HepG2 (cell line): Measurements from ENCODE around the gene TMC8. TPM values are rescaled to one million over a fixed set of nuclear protein-coding genes. Genes with fewer than 3 reads are reported as not detected.

Experiments
- ADNP ChIP-seq: sonication (generic); formaldehyde crosslinking; IDR thresholded peaks from 2 replicates; pipeline ENCODE4 v1.4.0; 2020; ENCODE audit warnings: missing genetic modification reagents
- ARNT ChIP-seq: fragments of 450-650 bp; IDR thresholded peaks from 2 replicates; pipeline ENCODE4 v1.6.1; 2017
- FOXA3 ChIP-seq: IDR thresholded peaks from 2 replicates; pipeline ENCODE4 v1.6.1; 2016; ENCODE audit warnings: missing genetic modification reagents, missing compliant biosample characterization
- HCFC1 ChIP-seq: fragments of 150-350 bp; IDR thresholded peaks from 2 replicates; pipeline ENCODE4 v1.6.1; 2014; ENCODE audit warnings: low read depth, low read length
- HDAC1 ChIP-seq: sonication (generic); formaldehyde crosslinking; IDR thresholded peaks from 2 replicates; pipeline ENCODE4 v1.5.1; 2020; ENCODE audit warnings: mild to moderate bottlenecking, missing genetic modification reagents
- MED13 ChIP-seq: sonication (generic); formaldehyde crosslinking; IDR thresholded peaks from 2 replicates; pipeline ENCODE4 v1.5.0; 2020; ENCODE audit warnings: missing genetic modification reagents
- MLLT10 ChIP-seq: sonication (generic); formaldehyde crosslinking; IDR thresholded peaks from 2 replicates; pipeline ENCODE4 v1.4.0; 2020; ENCODE audit warnings: missing genetic modification reagents
- MYC ChIP-seq: sonication (generic); formaldehyde crosslinking; IDR thresholded peaks from 2 replicates; pipeline ENCODE4 v1.9.0; 2021; ENCODE audit warnings: missing genetic modification reagents, borderline replicate concordance
- NFKB2 ChIP-seq: sonication (generic); formaldehyde crosslinking; IDR thresholded peaks from 2 replicates; pipeline ENCODE4 v1.4.0; 2020; ENCODE audit warnings: missing genetic modification reagents, borderline replicate concordance
- PITX1 ChIP-seq: sonication (generic); formaldehyde crosslinking; IDR thresholded peaks from 2 replicates; pipeline ENCODE4 v1.5.1; 2020; ENCODE audit warnings: mild to moderate bottlenecking, missing genetic modification reagents
- RBFOX2 ChIP-seq: fragments of 200-400 bp; formaldehyde crosslinking; IDR thresholded peaks from 2 replicates; pipeline ENCODE4 v1.6.1; 2017; ENCODE audit warnings: low read depth, mild to moderate bottlenecking, low read length
- SIX4 ChIP-seq: sonication (generic); formaldehyde crosslinking; IDR thresholded peaks from 2 replicates; pipeline ENCODE4 v1.4.0; 2020; ENCODE audit warnings: missing genetic modification reagents
- U2AF2 ChIP-seq: fragments of 200-400 bp; formaldehyde crosslinking; IDR thresholded peaks from 2 replicates; pipeline ENCODE4 v1.6.1; 2017; ENCODE audit warnings: low read depth, mild to moderate bottlenecking, low read length
- ZBTB40 ChIP-seq, 2 experiments: fragments of 450-650 bp in 1 of 2; sonication (generic) in 1 of 2; formaldehyde crosslinking in 1 of 2; IDR thresholded peaks; 2 replicates each; pipeline versions ENCODE4 v1.6.1 to v1.8.0; 2016 to 2022; ENCODE audit warnings: antibody characterized with exemption in 1 of 2, mild to moderate bottlenecking in 1 of 2, missing genetic modification reagents in 1 of 2
- ZC3H4 ChIP-seq: sonication (generic); formaldehyde crosslinking; IDR thresholded peaks from 2 replicates; pipeline ENCODE4 v1.4.0; 2020; ENCODE audit warnings: missing genetic modification reagents, borderline replicate concordance
- ZGPAT ChIP-seq: IDR thresholded peaks from 2 replicates; pipeline ENCODE4 v1.6.1; 2016; ENCODE audit warnings: mild to moderate bottlenecking
- ZNF800 ChIP-seq: sonication (generic); formaldehyde crosslinking; IDR thresholded peaks from 2 replicates; pipeline ENCODE4 v1.4.0; 2020; ENCODE audit warnings: missing genetic modification reagents
- ZNF891 ChIP-seq: sonication (generic); formaldehyde crosslinking; IDR thresholded peaks from 2 replicates; pipeline ENCODE4 v1.5.0; 2020; ENCODE audit warnings: mild to moderate bottlenecking, missing genetic modification reagents
- polyA plus RNA-seq, 8 experiments: library from polyadenylated mRNA; depleted of rRNA in 3 of 8; stranded (reverse) in 7 of 8; unstranded in 1 of 8; fragments of >200 nt; fragmentation: Illumina TruSeq in 4 of 8; extraction: Trizol in 4 of 8; gene quantifications; 2 replicates each; pipeline versions ENCODE4 v1.2.1 to v1.2.3, GENCODE V29; 2011 to 2016; ENCODE audit warnings: low read depth in 4 of 8, missing spikeins in 1 of 8, mixed read lengths in 1 of 8; ENCODE audit not compliant: insufficient read depth in 1 of 8
- total RNA-seq, 5 experiments: library from RNA; depleted of rRNA; stranded (reverse); fragments of >200 nt; fragmentation: Illumina TruSeq; extraction: Trizol; gene quantifications; 2 replicates each; pipeline ENCODE4 v1.2.3, GENCODE V29; 2016; ENCODE audit warnings: low read depth in 1 of 5

The TMC8 gene
- total and polyA plus RNA-seq, 2 of the 13 experiments (the other 11 are each of a cell fraction or from before 2014, with no cell fraction given), result 0.53 to 7.8 TPM

- TF ChIP-seq ZBTB40 (IDR thresholded peaks at IDR 0.05), result no peak
- TF ChIP-seq ZBTB40 (CRISPR knock-in tag; IDR thresholded peaks at IDR 0.05), result 0 out of 2 replicates have a peak, but pooled peaks have one; percentile 51
- TF ChIP-seq RBFOX2, result no peak
- TF ChIP-seq ZC3H4 (CRISPR knock-in tag), result no peak
- TF ChIP-seq ZNF891 (CRISPR knock-in tag), result no peak
- peak; percentile 37; the same call in 1 of the 2 replicates for TF ChIP-seq PITX1 (CRISPR knock-in tag)
- no peak for TF ChIP-seq MED13 (CRISPR knock-in tag)
- no peak for TF ChIP-seq ARNT
- no peak for TF ChIP-seq ADNP
- TF ChIP-seq MYC (CRISPR knock-in tag), result peak; percentile 85
- TF ChIP-seq HCFC1, result no peak
- TF ChIP-seq ZNF800 (CRISPR knock-in tag), result peak; percentile 79; the same call in 1 of the 2 replicates
- TF ChIP-seq U2AF2, result no peak
- TF ChIP-seq MLLT10 (CRISPR knock-in tag), result no peak
- TF ChIP-seq FOXA3 (CRISPR knock-in tag), result peak; percentile 20; the same call in 1 of the 2 replicates
- peak; percentile 73 for TF ChIP-seq ZGPAT (CRISPR knock-in tag)
- no peak for TF ChIP-seq NFKB2 (CRISPR knock-in tag)
- no peak for TF ChIP-seq SIX4 (CRISPR knock-in tag)
- TF ChIP-seq HDAC1 (CRISPR knock-in tag), result peak; percentile 81
Observed at GRCh38 chr17:78144736-78145641, 14.4 kb downstream of the TMC8 start (continued).
